HG03135 (cell line): ENCODE results near the gene CYB5B.
"Not testable (repeated sequence)": the region's sequence is repeated elsewhere in the genome, so short reads cannot be mapped to it uniquely, and the experiment has no call there.

Experiments
- ATAC-seq: cut with Tn5 transposase; IDR thresholded peaks from one replicate; pipeline ENCODE4 v1.9.1; 2021; ENCODE audit warnings: mild to moderate bottlenecking, moderate library complexity; ENCODE audit not compliant: unreplicated experiment

Gene CYB5B

DNA sequence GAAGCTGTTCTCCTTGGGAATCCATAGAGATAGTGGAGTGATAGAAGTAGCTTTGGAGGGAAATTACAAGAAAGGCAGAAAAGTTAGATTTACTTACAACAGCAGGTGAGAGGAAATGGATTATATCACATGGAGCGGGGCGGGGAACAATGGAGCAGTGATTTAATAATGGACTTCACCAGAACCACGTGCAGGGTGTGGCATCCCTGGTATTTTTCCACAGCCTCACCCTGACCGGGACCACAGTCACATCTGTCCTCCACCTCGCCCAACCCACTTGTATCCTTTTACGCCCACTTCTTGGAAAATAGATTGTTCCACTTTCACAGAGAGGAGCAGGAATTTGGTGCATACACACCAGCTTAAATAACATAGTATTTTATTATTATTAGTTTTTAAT lies 15.9 kb upstream of the CYB5B start:
- ATAC-seq: no peak

- no peak for ATAC-seq
These were observed 14.0 kb upstream of the CYB5B start for GRCh38 chr16:69410219-69410990.

- ATAC-seq: no peak
These were observed 13.1 kb upstream of the CYB5B start for GRCh38 chr16:69411064-69411985.

DNA sequence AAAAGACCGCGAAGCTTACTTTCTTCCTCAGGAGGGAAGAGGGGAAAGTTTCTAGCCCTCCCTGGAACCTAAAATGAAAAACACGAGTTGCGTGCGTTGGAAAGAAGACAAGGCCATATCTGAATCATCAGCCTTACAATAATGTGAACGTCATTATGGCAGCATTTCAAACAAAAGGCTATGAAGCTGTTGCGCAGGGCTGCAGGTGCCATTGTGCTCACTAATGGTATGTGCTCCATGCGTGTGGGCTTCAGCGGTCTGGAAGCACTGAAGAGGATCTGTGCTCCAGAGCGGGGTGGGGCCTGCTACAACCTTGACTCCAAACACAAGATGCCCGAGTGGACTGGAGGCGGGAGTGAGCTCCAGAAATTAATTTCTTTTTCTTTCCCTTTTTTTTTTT lies 12.1 kb upstream of the CYB5B start:
- ATAC-seq: no peak

- no peak for ATAC-seq
These were observed 11.3 kb upstream of the CYB5B start for GRCh38 chr16:69413045-69413664.

DNA sequence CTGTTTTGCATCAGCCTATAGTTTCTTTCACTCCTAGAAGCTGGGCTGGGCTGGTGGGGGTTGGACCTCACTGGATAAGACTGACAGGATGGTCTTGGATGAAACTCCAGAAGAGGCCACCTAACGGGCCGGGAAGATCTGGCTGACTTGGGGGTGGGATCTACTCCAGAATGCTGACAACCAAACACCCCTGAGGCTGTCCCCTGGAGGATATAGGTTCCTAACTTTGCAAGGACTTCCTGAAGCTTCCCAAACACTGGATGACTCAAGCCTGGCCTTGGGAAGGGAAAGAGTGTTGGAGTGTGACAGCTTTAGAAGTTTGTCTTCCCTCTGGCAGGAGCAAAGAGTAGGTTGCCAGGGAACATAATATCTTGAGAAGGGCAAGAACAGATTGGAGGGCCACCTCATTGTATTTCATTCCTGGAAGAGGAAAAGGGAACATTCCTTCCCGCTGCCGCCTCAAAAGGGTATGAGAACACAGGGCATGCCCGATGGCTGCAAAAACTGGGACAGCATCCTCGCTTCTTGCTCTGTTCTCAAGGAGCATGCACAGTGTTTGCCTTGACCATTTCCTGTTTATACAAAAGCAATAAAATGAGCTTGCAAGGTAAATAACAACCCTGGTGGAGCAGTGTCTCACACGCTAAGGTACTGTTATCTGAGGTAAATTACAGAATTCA lies 6.8 kb upstream of the CYB5B start:
- no peak for ATAC-seq

DNA sequence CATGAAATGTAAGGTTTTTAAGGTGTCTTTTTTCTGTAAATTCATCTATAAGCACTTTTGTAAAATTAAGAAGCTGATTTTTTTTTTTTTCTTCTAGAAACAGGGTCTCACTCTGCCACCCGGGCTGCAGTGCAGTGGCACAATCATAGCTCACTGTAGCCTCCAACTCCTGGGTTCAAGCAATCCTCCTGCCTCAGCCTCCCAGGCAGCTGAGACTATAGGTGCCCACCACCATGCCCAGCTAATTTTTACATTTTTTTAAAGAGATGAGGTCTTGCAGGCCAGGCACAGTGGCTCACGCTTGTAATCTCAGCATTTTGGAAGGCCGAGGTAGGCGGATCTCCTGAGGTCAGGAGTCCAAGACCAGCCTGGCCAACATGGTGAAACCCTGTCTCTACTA lies 4.5 kb upstream of the CYB5B start:
- no peak for ATAC-seq

DNA sequence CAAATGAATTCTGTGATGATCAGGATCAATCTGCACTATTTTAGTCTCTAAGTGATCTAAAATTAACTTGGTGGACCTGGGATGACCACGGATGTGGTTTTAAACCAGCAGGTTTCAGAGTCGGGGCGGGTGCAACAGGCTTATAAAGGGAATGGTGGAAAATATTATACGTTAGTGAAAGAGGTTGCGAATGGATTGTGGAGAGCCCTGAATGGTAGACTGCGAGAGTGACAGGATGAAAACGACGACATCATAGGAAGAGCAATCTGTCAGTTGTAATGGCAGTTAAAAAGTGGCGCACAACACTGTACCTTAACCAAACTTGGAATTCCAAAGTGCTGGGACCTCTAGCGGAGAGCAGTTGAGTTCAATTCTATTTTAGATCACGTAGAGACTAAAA lies 1.2 kb upstream of the CYB5B start:
- no peak for ATAC-seq

- ATAC-seq: no peak
These were observed 741 bp downstream of the CYB5B start for GRCh38 chr16:69424935-69425784.

- ATAC-seq: no peak
These were observed 4.2 kb downstream of the CYB5B start for GRCh38 chr16:69428652-69429051.

DNA sequence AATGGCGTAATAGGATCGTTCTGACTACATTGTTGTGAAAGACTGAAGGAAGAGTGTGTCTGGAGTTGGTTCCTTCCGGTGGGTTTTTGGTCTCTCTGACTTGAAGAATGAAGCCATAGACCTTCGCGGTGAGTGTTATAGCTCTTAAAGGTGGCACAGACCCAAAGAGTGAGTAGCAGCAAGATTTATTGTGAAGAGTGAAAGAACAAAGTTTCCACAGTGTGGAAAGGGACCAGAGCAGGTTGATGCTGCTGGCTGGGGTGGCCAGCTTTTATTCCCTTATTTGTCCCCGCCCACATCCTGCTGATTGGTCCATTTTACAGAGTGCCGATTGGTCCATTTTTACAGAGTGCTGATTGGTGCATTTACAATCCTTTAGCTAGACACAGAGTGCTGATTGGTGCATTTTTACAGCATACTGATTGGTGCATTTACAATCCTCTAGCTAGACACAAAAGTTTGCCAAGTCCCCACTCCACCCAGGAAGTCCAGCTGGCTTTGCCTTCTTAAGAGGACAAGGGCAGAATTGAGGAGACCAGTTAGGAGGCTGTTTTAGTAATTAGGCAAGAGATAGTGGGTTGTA lies 4.7 kb downstream of the CYB5B start:
- not testable (repeated sequence) for ATAC-seq

DNA sequence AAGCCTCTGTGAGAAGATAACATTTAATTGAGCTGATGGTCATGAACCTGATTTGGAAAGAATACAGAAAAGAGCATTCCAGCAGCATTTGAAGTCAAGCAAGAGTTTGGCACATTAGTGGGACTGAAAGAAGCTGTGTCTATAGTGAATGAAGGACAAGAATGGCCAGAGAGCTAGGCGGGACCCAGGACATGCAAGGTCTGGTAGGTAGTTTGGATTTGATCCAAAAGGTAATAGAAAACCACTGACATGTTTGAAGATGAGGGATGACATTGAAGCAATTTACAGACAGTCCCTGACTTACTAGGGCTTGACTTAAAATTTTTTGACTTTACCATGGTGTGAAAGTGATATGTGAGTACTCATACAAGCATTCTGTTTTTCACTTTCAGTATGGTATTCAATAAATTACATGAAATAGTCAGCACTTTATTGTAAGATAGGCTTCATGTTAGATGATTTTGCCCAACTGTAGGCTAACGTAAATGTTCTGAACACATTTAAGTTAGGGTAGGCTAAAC lies 7.6 kb downstream of the CYB5B start:
- ATAC-seq: no peak

- no peak for ATAC-seq
These were observed 9.6 kb downstream of the CYB5B start for GRCh38 chr16:69434066-69434465.

- no peak for ATAC-seq
These were observed 11.8 kb downstream of the CYB5B start for GRCh38 chr16:69435977-69436820.

- no peak for ATAC-seq
These were observed 12.5 kb downstream of the CYB5B start for GRCh38 chr16:69436896-69437295.

- ATAC-seq: no peak
These were observed 14.0 kb downstream of the CYB5B start for GRCh38 chr16:69438465-69438864.

DNA sequence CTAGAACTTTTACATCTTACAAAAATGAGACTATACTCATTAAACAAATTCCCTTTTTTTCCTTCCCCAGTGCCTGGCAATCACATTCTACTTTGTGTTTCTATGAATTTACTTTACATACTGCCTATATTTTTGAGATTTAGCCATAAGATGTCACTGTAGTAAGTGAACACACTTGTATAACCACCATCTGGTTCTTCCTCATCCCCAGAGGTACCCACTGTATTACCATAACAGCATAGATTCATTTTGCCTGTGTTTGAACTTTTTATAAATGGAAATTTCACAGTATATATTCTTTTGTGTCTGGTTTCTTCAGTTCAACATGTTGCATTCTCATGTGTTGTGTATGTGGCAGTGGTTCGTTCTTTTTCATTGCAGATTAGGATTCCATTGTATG lies 15.8 kb downstream of the CYB5B start:
- no peak for ATAC-seq

GRCh38 chr16:69441030-69441429 lies 16.6 kb downstream of the CYB5B start:
- ATAC-seq: not testable (repeated sequence)
